OCI-LY7 (cell line): ENCODE measurements around the gene RPS6KA5. TPM values are rescaled to one million over a fixed set of nuclear protein-coding genes. Genes with fewer than 3 reads are reported as not detected.

Experiments used
- BruUV-seq: library from RNA; stranded (reverse); fragments of 400-500 nt; replicated peaks from 2 replicates; lab custom pipeline; 2021; lab: Mats Ljungman, UMichigan
- CTCF ChIA-PET: fragments of 300-600 bp; sonication (Branson Sonifier 250); formaldehyde crosslinking; loops from one replicate; lab custom pipeline; 2022; ENCODE audit warnings: antibody characterized with exemption; ENCODE audit not compliant: unreplicated experiment; lab: Charles Lee
- POLR2A ChIA-PET: fragments of 300-600 bp; sonication (Branson Sonifier 250); formaldehyde crosslinking; loops from one replicate; lab custom pipeline; 2022; ENCODE audit warnings: antibody characterized with exemption; lab: Charles Lee
- DNase-seq: peaks from one replicate; pipeline ENCODE4 v3.0.0-alpha.2; 2015; ENCODE audit warnings: low spot score
- H2AFZ ChIP-seq: fragments of 200-600 bp; sonication (generic), shearing (Covaris generic); 2 replicates; pipeline ENCODE4 v1.6.1; 2014; ENCODE audit warnings: mild to moderate bottlenecking, antibody characterized with exemption, low read length, moderate library complexity
- H3K27ac ChIP-seq: fragments of 200-600 bp; sonication (generic); 2 replicates; pipeline ENCODE4 v1.5.1; 2014; ENCODE audit warnings: mixed run types, low read depth, mild to moderate bottlenecking, moderate library complexity, low read length, inconsistent platforms; ENCODE audit not compliant: poor library complexity, severe bottlenecking
- H3K36me3 ChIP-seq: fragments of 200-600 bp; sonication (generic); 2 replicates; pipeline ENCODE4 v1.6.1; 2014; ENCODE audit warnings: mild to moderate bottlenecking, antibody characterized with exemption, low read length, moderate library complexity, mixed read lengths; ENCODE audit not compliant: insufficient read depth
- H3K4me1 ChIP-seq: fragments of 200-600 bp; sonication (generic); 2 replicates; pipeline ENCODE4 v1.5.1; 2014; ENCODE audit warnings: mild to moderate bottlenecking, low read length; ENCODE audit not compliant: insufficient read depth, poor library complexity, severe bottlenecking
- H3K4me2 ChIP-seq: fragments of 200-600 bp; sonication (generic); 2 replicates; pipeline ENCODE4 v1.6.1; 2014; ENCODE audit warnings: mild to moderate bottlenecking, low read length
- H3K4me3 ChIP-seq: fragments of 200-600 bp; sonication (generic); 2 replicates; pipeline ENCODE4 v1.5.1; 2014; ENCODE audit warnings: mild to moderate bottlenecking, low read depth, low read length; ENCODE audit not compliant: poor library complexity, severe bottlenecking
- H3K79me2 ChIP-seq: fragments of 200-600 bp; sonication (generic); 2 replicates; pipeline ENCODE4 v1.6.1; 2016; ENCODE audit warnings: low read depth, mild to moderate bottlenecking, low read length, moderate library complexity, mixed read lengths; ENCODE audit not compliant: insufficient read depth
- H3K9me2 ChIP-seq: fragments of 200-600 bp; sonication (generic); 2 replicates; pipeline ENCODE4 v1.6.1; 2016; ENCODE audit warnings: mild to moderate bottlenecking, low read length, mixed read lengths; ENCODE audit not compliant: insufficient read depth
- H3K9me3 ChIP-seq: fragments of 200-600 bp; sonication (generic); 2 replicates; pipeline ENCODE4 v1.6.1; 2014; ENCODE audit warnings: mild to moderate bottlenecking, mixed run types, low read length, mixed read lengths
- H4K20me1 ChIP-seq: fragments of 200-600 bp; sonication (generic); 2 replicates; pipeline ENCODE4 v1.6.1; 2014; ENCODE audit warnings: mild to moderate bottlenecking, antibody characterized with exemption, low read length, moderate library complexity, mixed read lengths; ENCODE audit not compliant: insufficient read depth
- CTCF ChIP-seq: fragments of 200-600 bp; sonication (generic); conservative IDR thresholded peaks from 2 replicates; pipeline ENCODE4 v1.5.1; 2014; ENCODE audit warnings: mild to moderate bottlenecking, antibody characterized with exemption, low read length, moderate library complexity, mixed read lengths
- EZH2phosphoT487 ChIP-seq: fragments of 200-600 bp; sonication (generic); IDR thresholded peaks from 2 replicates; pipeline ENCODE4 v1.6.1; 2018; ENCODE audit warnings: low read depth, borderline replicate concordance, mild to moderate bottlenecking, mixed run types, antibody characterized with exemption, low read length, moderate library complexity, mixed read lengths
- intact Hi-C: fragments of 100-400 bp; cut with micrococcal nuclease; formaldehyde crosslinking; loops from one replicate; pipeline ENCODE4 v1.10.0; 2022; ENCODE audit not compliant: unreplicated experiment
- total RNA-seq, 2 experiments: library from RNA; depleted of rRNA in 1 of 2; stranded (reverse); fragments of >200 nt in 1 of 2; shearing (Covaris generic) in 1 of 2; gene quantifications; 2 replicates each; pipeline ENCODE4 v1.2.3, GENCODE V29; 2014 to 2022

RPS6KA5 gene
- total RNA-seq, 2 experiments from 2014 or later, result 9.6 to 12.7 TPM

DNA sequence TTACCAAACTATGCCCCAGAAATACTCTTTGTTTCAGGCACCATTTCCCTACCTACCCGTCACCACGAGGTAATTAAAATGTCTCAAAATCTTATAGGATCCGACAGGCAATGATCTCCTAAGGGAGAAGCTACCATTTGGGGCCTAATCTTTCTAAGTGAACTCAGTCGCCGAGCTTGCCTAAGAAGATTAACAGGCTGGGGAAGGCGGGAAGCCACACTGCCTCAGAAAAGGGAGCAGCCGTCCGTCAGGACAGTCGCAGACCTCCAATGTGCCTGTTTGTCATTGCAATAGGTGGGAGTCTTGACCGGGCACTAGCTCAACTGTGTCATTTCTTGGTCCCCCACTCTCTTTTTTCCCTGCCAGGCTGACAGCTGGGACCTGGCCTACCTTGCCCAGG is 248.8 kb downstream of the RPS6KA5 start:
- no TSS peak for BruUV-seq
- Histone ChIP-seq H3K27ac (no peak overlapping the region), H3K9me2 (no peaks in the 10 kb centered on the region), H3K4me3 (no peak overlapping the region), H3K4me1 (no peaks in the 10 kb centered on the region), H3K36me3 (no peaks in the 10 kb centered on the region), H2AFZ (no peak overlapping the region), H3K79me2 (no peaks in the 10 kb centered on the region), H4K20me1 (no peaks in the 10 kb centered on the region), H3K9me3 (no peaks in the 10 kb centered on the region), H3K4me2 (no peak overlapping the region)
- no peak for DNase-seq
- CTCF ChIA-PET, result no interaction called here
- POLR2A ChIA-PET, result interaction anchor here (0.5 kb wide), 1 partner anchor 11 kb away, joined by 3 read pairs; no protein-coding TSS in a partner anchor
- no peak for TF ChIP-seq EZH2phosphoT487
- no peak for TF ChIP-seq CTCF
- intact Hi-C loops, result no loop called here

DNA sequence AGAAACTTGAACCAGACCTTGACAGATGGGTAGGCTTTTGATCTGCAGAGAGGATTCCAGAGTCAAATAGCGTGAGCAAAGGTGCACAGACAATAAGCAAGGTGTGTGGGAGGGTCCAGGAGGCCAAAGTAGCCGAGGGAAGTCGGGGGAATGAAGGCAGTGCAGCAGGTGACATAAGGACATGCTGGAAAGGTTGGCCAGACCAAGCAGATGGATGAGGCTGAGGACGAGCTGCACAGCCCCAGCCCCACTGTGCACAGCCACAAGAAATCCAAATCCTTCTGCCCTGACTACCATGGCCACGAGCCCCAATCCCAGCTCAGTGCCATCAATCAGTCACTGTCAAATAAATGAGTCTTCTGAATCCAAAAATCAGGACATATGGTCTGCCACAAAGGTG is 249.6 kb downstream of the RPS6KA5 start:
- CTCF ChIA-PET, result no interaction called here
- TF ChIP-seq CTCF (no peak), EZH2phosphoT487 (no peak)
- no peak for DNase-seq
- Histone ChIP-seq H3K27ac (no peak overlapping the region), H3K4me2 (no peak overlapping the region), H3K4me3 (no peak overlapping the region), H2AFZ (no peak overlapping the region), H3K4me1 (no peaks in the 10 kb centered on the region), H4K20me1 (no peaks in the 10 kb centered on the region), H3K9me3 (no peaks in the 10 kb centered on the region), H3K36me3 (no peaks in the 10 kb centered on the region), H3K9me2 (no peaks in the 10 kb centered on the region), H3K79me2 (no peaks in the 10 kb centered on the region)
- BruUV-seq, result no TSS peak
- intact Hi-C loops, result no loop called here
- POLR2A ChIA-PET, result no interaction called here

GRCh38 chr14:90809530-90810312 is 250.7 kb downstream of the RPS6KA5 start:
- DNase-seq, result no peak

More at GRCh38 chr14:90809530-90810312, 250.7 kb downstream of the RPS6KA5 start:
- no TSS peak for BruUV-seq
- no peaks in the 10 kb centered on the region for H3K36me3 ChIP-seq
- H3K9me3 ChIP-seq, result no peaks in the 10 kb centered on the region
- no peak overlapping the region for H3K27ac ChIP-seq
- H3K9me2 ChIP-seq, result no peaks in the 10 kb centered on the region
- H3K4me3 ChIP-seq, result no peak overlapping the region
- no peaks in the 10 kb centered on the region for H3K4me1 ChIP-seq
- H2AFZ ChIP-seq, result no peak overlapping the region
- CTCF ChIA-PET, result no interaction called here
- no peak overlapping the region for H3K4me2 ChIP-seq
- intact Hi-C loops, result no loop called here
- POLR2A ChIA-PET, result no interaction called here
- H3K79me2 ChIP-seq, result no peaks in the 10 kb centered on the region
- H4K20me1 ChIP-seq, result no peaks in the 10 kb centered on the region
- TF ChIP-seq EZH2phosphoT487 (no peak), CTCF (no peak)
